WTC11 (cell line): Measurements from ENCODE around the gene FBN3.

ENCODE experiments used
- ATF1 ChIP-seq: sonication (generic); formaldehyde crosslinking; IDR thresholded peaks from 2 replicates; pipeline ENCODE4 v1.8.1; 2023; ENCODE audit warnings: mild to moderate bottlenecking, moderate library complexity, missing genetic modification reagents
- ATF3 ChIP-seq: sonication (generic); formaldehyde crosslinking; conservative IDR thresholded peaks from 2 replicates; pipeline ENCODE4 v1.8.1; 2022; ENCODE audit warnings: mild to moderate bottlenecking, missing genetic modification reagents
- SP1 ChIP-seq: sonication (generic); formaldehyde crosslinking; conservative IDR thresholded peaks from 2 replicates; pipeline ENCODE4 v1.8.1; 2022; ENCODE audit warnings: missing genetic modification reagents

- no peak for TF ChIP-seq ATF3 (CRISPR knock-in tag)
- no peak for TF ChIP-seq ATF1 (CRISPR knock-in tag)
- TF ChIP-seq SP1 (CRISPR knock-in tag): no peak
These were observed 18.6 kb upstream of the FBN3 start for GRCh38 chr19:8167985-8168384.
